ENCODE results near the gene MXD3.

Gene MXD3

GRCh38 chr5:177295924-177296323 is 15.8 kb downstream of the MXD3 start:
- Mint-ChIP-seq H3K27me3 (ENCODE audit: low read depth) (no peaks in the 10 kb centered on the region), H3K4me3 (peak overlapping the region; percentile 35), H3K27ac (peak overlapping the region; percentile 74), H3K36me3 (ENCODE audit: low read depth) (peaks cover 56% of the 10 kb centered on the region), H3K9me3 (no peaks in the 10 kb centered on the region), H3K4me1 (ENCODE audit: low read depth) (peaks cover 43% of the 10 kb centered on the region)

GRCh38 chr5:177294632-177295031 is 17.1 kb downstream of the MXD3 start:
- Mint-ChIP-seq H3K27ac (no peak overlapping the region), H3K36me3 (ENCODE audit: low read depth) (peaks cover 47% of the 10 kb centered on the region), H3K4me1 (ENCODE audit: low read depth) (peaks cover 32% of the 10 kb centered on the region), H3K4me3 (no peak overlapping the region), H3K9me3 (no peaks in the 10 kb centered on the region), H3K27me3 (ENCODE audit: low read depth) (no peaks in the 10 kb centered on the region)

GRCh38 chr5:177293819-177294581 is 17.7 kb downstream of the MXD3 start:
- Mint-ChIP-seq H3K4me3 (no peak overlapping the region), H3K4me1 (ENCODE audit: low read depth) (peaks cover 26% of the 10 kb centered on the region), H3K27me3 (ENCODE audit: low read depth) (no peaks in the 10 kb centered on the region), H3K9me3 (no peaks in the 10 kb centered on the region), H3K36me3 (ENCODE audit: low read depth) (peaks cover 52% of the 10 kb centered on the region), H3K27ac (no peak overlapping the region)

GRCh38 chr5:177291735-177292134 is 20.0 kb downstream of the MXD3 start:
- Mint-ChIP-seq H3K27me3 (ENCODE audit: low read depth) (no peaks in the 10 kb centered on the region), H3K4me3 (no peak overlapping the region), H3K27ac (no peak overlapping the region), H3K4me1 (ENCODE audit: low read depth) (peaks cover 16% of the 10 kb centered on the region), H3K36me3 (ENCODE audit: low read depth) (peaks cover 49% of the 10 kb centered on the region), H3K9me3 (no peaks in the 10 kb centered on the region)

- no peaks in the 10 kb centered on the region for H3K9me3 Mint-ChIP-seq
- H3K4me1 Mint-ChIP-seq (ENCODE audit: low read depth): peaks cover 11% of the 10 kb centered on the region
- no peaks in the 10 kb centered on the region for H3K27me3 Mint-ChIP-seq (ENCODE audit: low read depth)
- H3K27ac Mint-ChIP-seq: no peak overlapping the region
- no peak overlapping the region for H3K4me3 Mint-ChIP-seq
- peaks cover 43% of the 10 kb centered on the region for H3K36me3 Mint-ChIP-seq (ENCODE audit: low read depth)
Observed at GRCh38 chr5:177290816-177291596, 20.7 kb downstream of the MXD3 start.

- Mint-ChIP-seq H3K4me3 (no peak overlapping the region), H3K36me3 (ENCODE audit: low read depth) (peaks cover 33% of the 10 kb centered on the region), H3K27me3 (ENCODE audit: low read depth) (no peaks in the 10 kb centered on the region), H3K9me3 (no peaks in the 10 kb centered on the region), H3K4me1 (ENCODE audit: low read depth) (peaks cover 4% of the 10 kb centered on the region), H3K27ac (no peak overlapping the region)
Observed at GRCh38 chr5:177288191-177288590, 23.5 kb downstream of the MXD3 start.

GRCh38 chr5:177276886-177277285 is 34.8 kb downstream of the MXD3 start:
- H3K27ac Mint-ChIP-seq: peak overlapping the region; percentile 42
- no peaks in the 10 kb centered on the region for H3K9me3 Mint-ChIP-seq
- H3K36me3 Mint-ChIP-seq (ENCODE audit: low read depth): peaks cover 39% of the 10 kb centered on the region
- H3K4me3 Mint-ChIP-seq: no peak overlapping the region
- no peaks in the 10 kb centered on the region for H3K27me3 Mint-ChIP-seq (ENCODE audit: low read depth)
- peaks cover 8% of the 10 kb centered on the region for H3K4me1 Mint-ChIP-seq (ENCODE audit: low read depth)

- H3K9me3 Mint-ChIP-seq: no peaks in the 10 kb centered on the region
- no peak overlapping the region for H3K27ac Mint-ChIP-seq
- peaks cover 41% of the 10 kb centered on the region for H3K36me3 Mint-ChIP-seq (ENCODE audit: low read depth)
Observed at GRCh38 chr5:177275883-177276282, 35.8 kb downstream of the MXD3 start.

GRCh38 chr5:177271113-177271512 is 40.6 kb downstream of the MXD3 start:
- Mint-ChIP-seq H3K4me1 (ENCODE audit: low read depth) (no peaks in the 10 kb centered on the region), H3K27ac (no peak overlapping the region), H3K4me3 (no peak overlapping the region), H3K36me3 (ENCODE audit: low read depth) (peaks cover 44% of the 10 kb centered on the region), H3K9me3 (no peaks in the 10 kb centered on the region), H3K27me3 (ENCODE audit: low read depth) (no peaks in the 10 kb centered on the region)

More at GRCh38 chr5:177275883-177276282, 35.8 kb downstream of the MXD3 start:
- no peaks in the 10 kb centered on the region for H3K27me3 Mint-ChIP-seq (ENCODE audit: low read depth)
- H3K4me3 Mint-ChIP-seq: no peak overlapping the region
- peaks cover 8% of the 10 kb centered on the region for H3K4me1 Mint-ChIP-seq (ENCODE audit: low read depth)

- Mint-ChIP-seq H3K4me1 (ENCODE audit: low read depth) (no peaks in the 10 kb centered on the region), H3K36me3 (ENCODE audit: low read depth) (peaks cover 45% of the 10 kb centered on the region), H3K4me3 (no peak overlapping the region), H3K9me3 (no peaks in the 10 kb centered on the region), H3K27ac (no peak overlapping the region), H3K27me3 (ENCODE audit: low read depth) (no peaks in the 10 kb centered on the region)
Observed at GRCh38 chr5:177270653-177271052, 41.0 kb downstream of the MXD3 start.

GRCh38 chr5:177269976-177270375 is 41.7 kb downstream of the MXD3 start:
- no peak overlapping the region for H3K27ac Mint-ChIP-seq
- H3K4me1 Mint-ChIP-seq (ENCODE audit: low read depth): no peaks in the 10 kb centered on the region
- H3K36me3 Mint-ChIP-seq (ENCODE audit: low read depth): peaks cover 44% of the 10 kb centered on the region
- no peaks in the 10 kb centered on the region for H3K9me3 Mint-ChIP-seq
- H3K27me3 Mint-ChIP-seq (ENCODE audit: low read depth): no peaks in the 10 kb centered on the region
- no peak overlapping the region for H3K4me3 Mint-ChIP-seq

GRCh38 chr5:177269232-177269895 is 42.3 kb downstream of the MXD3 start:
- no peak overlapping the region for H3K4me3 Mint-ChIP-seq
- no peak overlapping the region for H3K27ac Mint-ChIP-seq
- no peaks in the 10 kb centered on the region for H3K27me3 Mint-ChIP-seq (ENCODE audit: low read depth)
- no peaks in the 10 kb centered on the region for H3K9me3 Mint-ChIP-seq
- no peaks in the 10 kb centered on the region for H3K4me1 Mint-ChIP-seq (ENCODE audit: low read depth)
- H3K36me3 Mint-ChIP-seq (ENCODE audit: low read depth): peaks cover 43% of the 10 kb centered on the region

GRCh38 chr5:177265395-177265794 is 46.3 kb downstream of the MXD3 start:
- H3K9me3 Mint-ChIP-seq: no peaks in the 10 kb centered on the region
- no peaks in the 10 kb centered on the region for H3K4me1 Mint-ChIP-seq (ENCODE audit: low read depth)
- H3K27me3 Mint-ChIP-seq (ENCODE audit: low read depth): no peaks in the 10 kb centered on the region
- no peak overlapping the region for H3K4me3 Mint-ChIP-seq
- peaks cover 42% of the 10 kb centered on the region for H3K36me3 Mint-ChIP-seq (ENCODE audit: low read depth)
- no peak overlapping the region for H3K27ac Mint-ChIP-seq

- Mint-ChIP-seq H3K36me3 (ENCODE audit: low read depth) (peaks cover 42% of the 10 kb centered on the region), H3K27ac (peak overlapping the region; percentile 9), H3K9me3 (no peaks in the 10 kb centered on the region), H3K4me3 (no peak overlapping the region), H3K4me1 (ENCODE audit: low read depth) (peaks cover under 1% of the 10 kb centered on the region), H3K27me3 (ENCODE audit: low read depth) (no peaks in the 10 kb centered on the region)
Observed at GRCh38 chr5:177264178-177264577, 47.5 kb downstream of the MXD3 start.
